G401.6 (cell line): ENCODE measurements around the gene CHD9NB.
"Not testable (repeated sequence)": the region's sequence is repeated elsewhere in the genome, so short reads cannot be mapped to it uniquely, and the experiment has no call there.

Experiments used
- FAIRE-seq: peaks from 2 replicates; lab custom pipeline; 2012; peaks lifted over from hg19 to GRCh38; lab: Jason Lieb, UNC

The CHD9NB gene

DNA sequence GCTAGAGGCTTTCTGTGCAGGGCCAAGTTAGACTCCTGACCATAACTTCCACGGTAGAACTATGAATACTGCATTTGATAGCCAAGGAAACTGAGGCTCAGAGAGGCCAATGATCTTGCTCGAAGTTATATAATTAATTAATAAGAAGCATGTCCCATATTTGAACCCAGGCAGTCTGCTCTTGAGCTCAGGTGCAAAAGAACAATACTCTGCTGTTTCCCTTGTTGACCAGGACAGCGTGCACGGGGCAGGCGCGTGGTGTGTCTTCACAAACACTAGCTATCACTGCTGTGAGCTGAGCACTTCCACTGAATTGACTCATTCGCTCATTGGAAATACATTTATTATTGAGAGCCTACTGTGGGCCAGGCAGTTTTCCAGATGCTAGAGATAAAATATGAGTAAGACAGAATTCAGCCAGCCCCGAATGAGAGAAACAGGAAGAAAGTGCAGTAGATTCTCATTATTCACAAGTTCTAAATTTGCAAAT is 3.7 kb upstream of the CHD9NB start:
- no peak for FAIRE-seq

DNA sequence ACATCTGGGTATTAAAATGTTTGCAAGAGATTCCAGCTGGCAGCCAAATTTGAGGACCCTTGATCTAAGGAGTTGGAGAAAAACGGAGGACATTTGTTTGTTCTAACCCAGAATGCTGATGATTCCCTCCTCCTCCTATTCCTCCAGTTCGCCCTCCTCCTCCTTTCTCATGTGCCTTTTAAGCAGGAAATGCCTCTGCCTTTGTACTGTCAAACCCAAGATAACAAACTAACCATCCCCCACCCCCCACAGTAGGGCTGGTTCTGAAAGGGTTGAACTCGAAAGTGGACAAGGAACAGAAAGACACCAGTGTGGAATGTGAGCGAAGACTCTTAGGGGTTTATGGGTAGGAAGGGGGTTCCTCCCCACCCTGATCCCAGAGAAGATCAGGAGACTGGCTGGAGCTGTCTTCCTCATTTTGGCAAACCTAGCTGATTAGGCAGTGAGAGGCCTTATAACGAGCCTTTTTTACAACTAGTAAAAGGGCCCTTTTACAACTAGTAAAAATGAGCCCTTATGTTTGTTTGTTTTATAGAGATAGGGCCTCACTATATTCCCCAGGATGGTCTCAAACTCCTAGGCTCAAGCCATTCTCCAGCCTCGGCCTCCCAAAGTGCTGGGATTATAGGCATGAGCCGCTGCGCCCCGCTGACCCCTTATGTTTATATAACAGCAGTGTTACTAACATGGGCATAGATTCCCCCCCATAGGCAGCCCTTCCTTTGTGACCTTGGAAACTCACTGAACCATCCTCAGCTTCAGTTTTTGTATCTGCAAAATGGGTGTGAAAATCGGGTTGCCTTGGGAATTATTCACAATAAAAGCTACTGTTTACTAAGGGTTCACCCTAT is 3.1 kb upstream of the CHD9NB start:
- no peak for FAIRE-seq

DNA sequence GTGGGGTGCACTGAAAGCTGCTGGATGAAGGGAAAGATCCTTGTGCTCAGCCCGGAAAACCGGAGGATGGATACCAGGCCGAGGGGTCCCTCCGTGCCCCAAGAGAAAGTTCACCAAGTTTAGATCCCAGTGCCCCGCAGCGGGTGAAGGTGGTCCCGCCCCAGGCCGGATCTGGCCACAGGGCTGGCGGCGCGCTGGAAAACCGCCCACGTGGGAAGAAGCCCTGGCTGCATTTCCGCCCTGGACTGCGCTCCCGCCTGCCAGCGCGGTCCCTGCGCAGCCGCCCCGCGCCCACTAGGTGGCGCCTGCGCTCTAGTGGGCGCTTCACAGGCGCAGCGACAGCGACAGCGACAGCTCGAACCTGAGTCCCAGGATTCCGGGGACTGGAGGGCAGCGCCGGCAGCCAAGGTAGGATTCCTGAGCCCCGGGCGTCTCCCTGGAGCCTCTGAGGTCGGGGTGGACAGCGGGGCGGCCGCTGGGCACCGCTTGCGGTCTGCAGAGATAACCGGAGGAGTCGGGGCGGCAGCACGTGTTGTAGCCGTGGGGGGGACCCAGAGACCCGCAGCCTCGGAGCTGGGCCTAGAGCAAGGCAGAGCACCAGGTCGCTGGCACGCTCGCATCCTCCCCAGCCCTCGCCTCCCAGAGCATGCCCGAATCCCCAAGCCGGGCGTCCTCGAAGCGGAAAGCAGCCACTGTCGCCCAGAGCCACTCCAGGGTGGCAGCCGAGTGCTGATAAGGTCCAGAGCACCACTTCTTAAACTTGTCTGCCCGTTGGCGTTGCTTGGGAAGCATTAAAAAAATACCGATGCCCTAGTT is 2.2 kb upstream of the CHD9NB start, which contains the start of gene CHD9:
CHD9 (plus strand) TSS at position 322 of the 816 bp plus-strand sequence. CDS start 101,099 bp downstream, outside the sequence.
- no peak for FAIRE-seq

DNA sequence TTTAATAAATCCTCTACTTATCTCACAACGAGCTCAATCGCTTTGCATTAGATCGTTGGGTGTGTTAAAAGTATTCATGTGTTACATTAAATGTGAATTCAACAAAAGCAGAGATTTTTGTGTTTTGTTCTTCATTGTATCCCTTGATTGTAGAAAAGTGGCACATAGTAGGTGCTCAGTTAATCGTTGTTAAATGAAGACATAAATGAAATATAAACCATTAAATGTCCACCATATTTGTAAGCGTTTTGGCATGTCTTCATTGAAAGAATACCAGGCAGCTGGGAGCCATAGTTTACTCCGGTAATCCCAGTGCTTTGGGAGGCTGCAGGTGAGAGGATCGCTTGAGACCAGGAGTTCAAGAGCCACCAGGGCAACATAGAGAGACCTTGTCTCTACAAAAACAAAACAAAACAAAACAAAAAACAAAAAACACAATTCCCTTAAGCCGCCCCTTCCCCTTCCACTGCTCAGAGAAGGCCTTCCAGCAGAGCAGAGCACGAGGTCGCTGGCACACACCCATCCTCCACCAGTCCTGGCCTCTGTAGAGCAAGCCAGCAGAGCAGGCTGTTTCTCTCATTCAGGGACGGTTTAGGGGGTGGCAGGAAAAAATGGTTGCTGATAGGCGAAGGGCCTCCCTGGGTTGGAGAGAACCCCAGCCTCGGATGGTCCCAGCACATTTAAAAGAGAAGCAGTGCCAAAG is 1.4 kb upstream of the CHD9NB start:
- FAIRE-seq, result no peak

DNA sequence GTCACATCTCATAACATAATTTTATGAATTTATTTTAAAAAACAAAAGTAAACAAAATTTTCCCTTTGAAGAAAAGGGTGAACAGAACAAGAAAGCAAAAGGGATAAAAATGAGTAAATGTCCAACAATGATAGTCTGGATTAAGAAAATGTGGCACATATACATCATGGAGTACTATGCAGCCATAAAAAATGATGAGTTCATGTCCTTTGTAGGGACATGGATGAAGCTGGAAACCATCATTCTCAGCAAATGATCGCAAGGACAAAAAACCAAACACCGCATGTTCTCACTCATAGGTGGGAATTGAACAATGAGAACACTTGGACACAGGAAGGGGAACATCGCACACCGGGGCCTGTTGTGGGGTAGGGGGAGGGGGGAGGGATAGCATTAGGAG is 1.4 kb downstream of the CHD9NB start:
- not testable (repeated sequence) for FAIRE-seq

DNA sequence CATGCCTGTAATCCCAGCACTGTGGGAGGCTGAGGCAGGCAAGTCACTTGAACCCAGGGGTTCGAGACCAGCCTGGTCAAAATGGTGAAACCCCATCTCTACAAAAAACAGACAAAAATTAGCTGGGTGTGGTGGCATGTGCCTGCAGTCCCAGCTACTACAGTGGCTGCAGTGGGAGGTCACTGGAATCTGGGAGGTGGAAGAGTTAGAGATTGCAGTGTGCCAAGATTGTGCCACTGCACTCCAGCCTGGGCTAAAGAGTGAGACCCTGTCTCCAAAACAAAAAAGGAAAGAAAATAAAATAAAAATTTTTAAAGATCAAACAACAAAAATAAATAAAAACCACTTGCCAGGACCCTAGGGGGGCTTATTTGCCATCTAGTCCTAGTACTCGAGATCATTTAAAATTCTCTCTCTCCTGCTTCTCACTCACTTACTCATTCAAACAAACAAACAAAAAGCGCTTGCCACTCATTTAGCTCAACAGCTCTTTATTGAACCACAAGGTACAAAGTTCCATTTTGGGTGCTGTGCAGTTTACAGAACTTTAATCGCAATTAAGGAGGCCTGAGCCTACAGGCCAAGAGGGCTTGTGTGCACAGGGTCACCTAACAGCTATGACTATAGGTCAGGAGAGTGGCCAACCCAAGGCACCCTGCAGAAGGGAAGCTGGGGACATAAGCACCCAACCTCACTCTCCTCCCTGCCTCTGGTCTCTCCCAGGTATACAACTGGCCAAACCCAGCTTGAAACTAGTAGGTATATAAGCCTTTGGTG is 4.4 kb downstream of the CHD9NB start:
- no peak for FAIRE-seq

DNA sequence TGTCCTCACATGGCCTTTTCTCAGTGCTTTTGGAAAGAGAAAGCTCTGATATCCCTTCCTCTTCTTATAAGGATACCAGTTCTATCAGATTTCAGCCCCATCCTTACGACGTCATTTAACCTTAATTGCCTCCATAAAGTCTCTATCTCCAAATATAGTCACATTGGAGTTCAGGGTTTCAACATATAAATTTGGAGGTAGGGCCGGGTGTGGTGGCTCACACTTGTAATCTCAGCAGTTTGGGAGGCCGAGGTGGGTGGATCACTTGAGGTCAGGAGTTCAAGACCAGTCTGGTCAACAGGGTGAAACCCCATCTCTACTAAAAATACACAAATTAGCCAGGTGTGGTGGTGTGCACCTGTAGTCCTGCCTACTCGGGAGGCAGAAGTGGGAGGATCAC is 5.2 kb downstream of the CHD9NB start:
- not testable (repeated sequence) for FAIRE-seq

DNA sequence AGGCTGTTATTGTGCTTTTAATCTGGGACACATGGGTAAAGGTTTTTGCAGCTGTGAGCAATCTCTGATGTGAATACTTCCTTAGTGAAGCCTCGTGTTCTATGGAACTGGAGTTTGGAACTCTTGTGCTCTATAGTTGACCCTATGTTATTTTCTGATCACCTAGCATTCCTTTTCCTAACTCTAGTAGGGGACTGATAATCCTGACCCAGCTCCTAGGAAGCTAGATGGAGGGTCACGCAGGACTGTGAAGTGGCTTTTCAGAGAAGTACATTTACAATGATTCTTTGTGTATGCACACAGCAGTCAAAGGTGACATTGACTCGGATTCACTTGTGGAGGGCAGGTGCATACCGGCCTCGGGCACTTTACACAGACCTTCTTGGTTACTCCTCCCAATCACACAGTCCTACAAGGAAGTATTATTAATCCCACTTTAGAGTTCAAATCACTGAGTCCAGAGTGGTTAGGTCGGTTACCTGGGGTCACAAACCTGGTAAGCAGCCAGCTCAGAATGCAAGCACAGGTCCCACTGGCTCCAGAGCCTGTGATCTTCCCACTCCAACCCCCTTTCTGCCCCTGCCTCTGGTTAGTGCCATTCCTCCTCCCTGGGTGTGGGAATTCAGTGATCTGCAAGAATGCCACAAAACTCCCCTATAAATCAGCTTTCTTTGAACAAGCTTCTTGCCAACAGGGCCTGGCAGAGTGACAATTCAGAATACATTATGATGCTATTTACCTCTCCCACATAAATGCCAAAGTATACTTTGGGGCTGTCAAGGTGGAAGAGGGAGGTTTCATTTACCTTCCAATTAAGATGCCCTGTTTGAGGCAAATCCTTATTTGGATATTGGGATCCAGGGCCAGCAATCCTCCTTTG is 7.1 kb downstream of the CHD9NB start:
- no peak for FAIRE-seq

DNA sequence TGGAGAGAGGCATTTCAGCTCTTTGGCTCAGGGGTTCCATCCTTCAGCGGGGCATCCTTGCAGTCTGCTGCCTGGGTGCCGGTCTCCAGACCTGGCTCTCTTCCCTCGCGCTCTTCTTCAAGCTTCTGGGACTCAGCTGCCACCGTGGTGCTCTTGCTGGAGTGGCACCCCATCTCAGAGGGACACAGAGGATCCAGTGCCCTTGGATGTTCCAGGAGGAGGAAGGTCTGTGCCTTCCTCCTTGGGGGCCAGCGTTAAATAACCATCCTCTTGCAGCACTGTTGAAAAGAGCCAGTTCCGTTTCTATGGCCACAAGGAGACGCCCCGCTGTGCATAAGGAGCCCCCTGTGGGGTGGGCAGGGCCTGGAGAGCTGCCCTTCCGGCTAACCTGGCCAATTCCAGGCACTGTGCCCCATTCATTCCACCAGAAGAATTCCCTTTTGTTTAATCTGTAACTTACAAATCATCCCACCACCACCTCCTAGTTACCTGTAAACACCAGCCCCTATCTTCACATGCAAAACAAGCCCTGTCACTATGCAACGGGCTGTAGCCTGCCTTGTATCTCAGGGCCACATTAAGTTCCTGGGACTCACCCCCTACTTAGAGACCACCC is 8.6 kb downstream of the CHD9NB start:
- FAIRE-seq, result peak; percentile 97

DNA sequence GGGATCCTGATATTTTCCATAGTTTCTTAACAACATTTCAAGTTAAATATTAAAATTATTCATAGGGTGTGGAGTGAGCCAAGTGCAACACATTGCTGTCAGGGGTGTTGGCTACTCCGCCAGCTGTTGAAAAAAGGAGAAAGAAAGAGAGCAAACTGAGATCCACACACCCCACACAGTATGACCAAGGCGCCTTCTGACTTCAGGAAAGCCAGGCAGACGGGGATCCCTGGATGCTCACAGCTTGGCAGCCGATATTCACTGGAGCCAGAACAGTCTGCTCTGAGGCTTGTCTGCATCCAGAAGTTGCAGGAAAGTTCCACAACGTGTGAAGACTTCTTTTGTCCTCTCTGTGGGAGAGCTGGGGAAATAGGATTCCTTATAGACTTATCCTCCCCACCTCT is 9.3 kb downstream of the CHD9NB start:
- no peak for FAIRE-seq

DNA sequence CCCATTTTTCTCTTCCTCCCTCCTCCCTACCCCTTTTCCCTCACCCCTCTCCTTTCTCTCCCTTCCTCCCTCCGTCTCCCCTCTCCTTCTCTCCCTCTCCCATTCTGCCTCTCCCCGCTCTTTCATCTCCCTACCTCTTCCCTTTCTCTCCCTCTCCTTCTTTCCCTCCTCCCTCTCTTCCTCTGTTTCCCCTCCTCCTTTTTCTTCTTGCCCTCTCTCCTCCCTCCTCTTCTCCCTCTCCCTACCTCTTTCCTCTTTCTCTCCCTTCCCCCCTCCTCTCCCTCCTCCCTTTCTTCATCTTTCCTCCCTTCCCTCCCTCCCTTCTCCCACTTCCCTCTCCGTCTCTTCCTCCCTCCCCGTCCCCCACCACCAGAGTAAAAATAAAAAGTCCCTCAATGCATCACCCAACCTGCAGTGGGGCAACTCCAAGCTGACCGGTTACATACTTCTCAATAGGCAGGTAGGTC is 10.4 kb downstream of the CHD9NB start:
- no peak for FAIRE-seq

DNA sequence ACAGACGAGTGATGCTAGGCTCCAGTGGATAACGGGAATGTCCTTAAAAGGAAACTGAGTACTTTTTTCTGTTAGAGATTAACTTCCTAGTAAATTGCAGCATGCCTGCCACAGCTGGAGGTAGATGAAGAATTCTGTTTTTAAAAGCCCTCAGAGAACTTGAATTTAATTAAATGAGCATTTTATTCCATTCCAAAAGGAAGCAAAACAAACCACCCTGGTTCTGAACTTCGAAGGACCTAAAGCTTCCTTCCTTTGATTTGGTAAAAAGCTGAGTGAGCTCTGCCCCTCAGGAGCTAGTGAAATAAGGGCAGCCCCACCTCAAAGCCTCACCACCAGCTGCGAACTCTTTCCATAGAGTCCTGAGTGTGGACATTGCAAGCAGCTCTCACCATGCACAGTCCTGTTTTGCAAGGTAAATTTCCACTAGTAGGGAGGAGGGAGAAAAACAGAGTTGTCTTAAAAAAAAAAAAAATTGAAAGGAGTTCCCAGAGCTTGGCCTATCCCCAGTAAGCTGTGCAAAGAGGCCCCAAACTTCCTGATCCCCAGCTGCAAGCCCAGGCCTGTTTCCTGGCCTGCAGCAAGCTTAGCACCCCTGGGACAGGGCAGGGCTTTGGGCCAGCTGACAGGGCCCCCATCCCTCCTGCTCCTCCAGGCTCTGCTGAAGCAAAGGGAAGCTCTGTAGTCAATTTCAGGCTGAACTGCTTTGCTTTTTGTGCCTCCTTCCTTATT is 11.2 kb downstream of the CHD9NB start:
- FAIRE-seq, result peak; percentile 99

DNA sequence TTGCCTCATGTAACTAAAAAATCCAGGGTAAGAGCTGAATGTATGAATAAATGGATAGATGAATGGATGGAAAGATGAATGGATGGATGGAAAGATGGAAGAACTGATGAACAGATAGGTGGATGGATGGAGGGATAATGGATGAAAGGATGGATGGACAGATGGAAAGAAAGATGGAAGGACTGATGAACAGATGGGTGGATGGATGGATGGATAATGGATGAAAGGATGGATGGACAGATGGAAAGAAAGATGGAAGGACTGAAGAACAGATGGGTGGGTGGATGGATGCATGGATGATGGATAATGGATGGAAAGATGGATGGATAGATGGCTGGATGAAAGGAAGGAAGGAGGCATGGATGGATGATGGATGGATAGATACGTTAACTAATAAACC is 11.9 kb downstream of the CHD9NB start:
- no peak for FAIRE-seq

DNA sequence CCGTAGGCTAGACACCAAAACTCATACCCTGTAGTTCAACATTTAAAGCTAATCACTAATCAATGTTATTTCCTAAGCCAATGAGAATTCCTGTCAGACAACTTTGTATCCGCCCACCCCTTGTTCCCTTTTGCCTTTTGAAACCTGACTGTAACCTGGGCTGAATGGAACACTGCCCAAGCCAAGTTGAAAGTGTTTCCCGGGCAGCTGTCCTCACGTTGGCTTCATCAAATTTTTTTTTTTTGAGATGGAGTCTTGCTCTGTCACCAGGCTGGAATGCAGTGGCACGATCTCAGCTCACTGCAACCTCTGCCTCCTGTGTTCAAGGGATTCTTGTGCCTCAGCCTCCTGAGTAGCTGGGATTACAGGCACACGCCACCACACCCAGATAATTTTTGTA is 16.0 kb downstream of the CHD9NB start:
- FAIRE-seq, result not testable (repeated sequence)

DNA sequence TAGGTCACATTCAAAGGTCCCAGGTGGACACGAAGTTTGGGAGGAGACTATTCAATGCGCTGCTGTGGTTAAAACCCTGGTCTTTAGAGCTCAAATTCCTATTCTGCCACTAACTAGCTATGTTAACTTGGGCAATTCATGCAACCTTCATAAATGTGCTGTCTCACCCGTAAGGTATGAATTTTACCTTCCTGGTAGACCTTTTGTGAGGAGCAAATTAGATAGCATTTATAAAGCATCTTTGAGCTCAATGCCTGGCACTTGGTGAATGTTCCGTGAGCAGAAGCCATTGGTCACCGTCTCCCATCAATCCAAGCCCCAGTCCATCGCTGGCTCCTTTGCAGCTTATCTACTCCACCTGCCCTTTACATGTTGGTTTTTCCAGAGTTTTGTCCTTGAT is 16.6 kb downstream of the CHD9NB start:
- no peak for FAIRE-seq

DNA sequence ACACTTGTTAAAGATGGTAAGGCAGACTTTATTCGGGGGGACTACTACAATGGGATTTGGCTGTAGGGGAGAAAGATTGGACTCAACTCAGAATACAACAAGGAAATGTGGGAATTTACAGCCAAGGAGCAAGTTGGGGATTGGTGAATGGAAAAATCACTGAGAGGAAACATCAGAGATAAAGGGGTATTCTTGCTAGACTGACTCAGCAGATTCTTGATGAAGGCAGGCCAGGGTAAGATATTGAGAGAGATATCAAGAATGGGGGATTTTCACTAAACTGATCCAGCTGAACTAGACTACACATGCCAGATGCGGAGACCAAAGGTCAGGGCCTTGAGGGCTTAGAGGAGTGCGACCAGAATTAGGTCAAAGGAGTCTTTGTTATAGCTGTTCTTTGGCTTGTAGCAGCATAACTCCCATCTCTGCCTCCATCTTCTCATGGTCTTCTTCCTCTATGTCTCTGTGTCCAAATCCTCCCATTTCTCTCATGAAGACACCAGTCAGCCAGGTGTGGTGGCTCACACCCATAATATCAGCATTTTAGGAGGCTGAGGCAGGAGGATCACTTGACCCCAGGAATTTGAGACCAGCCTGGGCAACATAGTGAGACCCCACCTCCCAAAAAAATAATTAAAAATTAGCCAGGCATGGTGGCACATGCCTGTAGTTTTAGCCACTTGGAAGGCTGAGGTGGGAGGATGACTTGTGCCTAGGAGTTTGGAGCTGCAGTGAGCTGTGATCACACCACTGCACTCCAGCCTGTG is 17.3 kb downstream of the CHD9NB start:
- FAIRE-seq, result no peak

DNA sequence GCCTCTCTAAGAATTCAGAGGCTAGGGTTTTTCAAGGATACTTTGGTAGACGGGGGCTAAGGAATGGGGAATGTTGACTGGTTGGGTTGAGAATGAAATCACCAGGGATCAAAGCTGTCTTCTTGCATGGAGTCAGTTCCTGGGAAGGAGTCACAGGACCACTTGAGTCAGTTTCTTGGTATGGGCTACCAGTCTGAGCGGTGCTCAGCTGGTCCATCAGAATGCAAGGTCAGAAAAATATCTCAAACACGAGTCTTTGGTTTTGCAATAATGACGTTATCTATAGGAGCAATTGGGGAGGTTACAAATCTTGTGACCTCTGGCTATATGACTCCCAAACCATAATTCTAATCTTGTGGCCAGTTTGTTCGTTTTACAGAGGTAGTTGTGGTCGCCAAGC is 18.4 kb downstream of the CHD9NB start:
- no peak for FAIRE-seq

DNA sequence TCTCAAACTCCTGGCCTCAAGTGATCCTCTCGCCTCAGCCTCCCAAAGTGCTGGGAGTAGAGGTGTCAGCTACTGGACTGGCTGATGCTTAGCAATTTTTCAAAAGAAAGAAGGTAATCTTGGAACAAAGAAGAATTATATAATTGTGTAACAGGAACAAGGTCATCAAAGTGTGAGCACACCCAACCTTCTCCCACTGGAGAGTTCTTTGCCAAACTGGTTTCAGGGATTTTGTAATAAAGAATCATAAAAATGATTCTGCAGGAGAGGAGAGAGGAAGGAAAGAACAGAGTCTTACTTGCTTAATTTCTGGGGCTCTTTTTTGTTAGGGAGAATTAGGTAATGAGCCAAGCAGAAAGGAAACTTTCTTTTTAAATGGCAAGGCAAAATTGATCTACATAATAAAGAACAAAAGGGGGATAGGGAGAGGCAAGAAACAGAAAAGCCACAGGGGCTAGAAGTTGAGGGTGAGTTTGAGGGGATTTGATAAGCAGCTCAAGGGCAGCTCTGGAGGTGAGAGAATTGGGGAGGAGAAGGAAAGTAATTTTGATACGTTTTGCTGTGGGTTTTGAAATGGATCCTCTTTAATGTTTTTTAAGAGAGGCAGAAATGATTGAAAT is 21.3 kb downstream of the CHD9NB start:
- FAIRE-seq, result no peak
